ENCODE measurements around the gene UFD1.

- TF ChIP-seq SP1 (IDR thresholded peaks at IDR 0.05) (no peak), NFRKB (IDR thresholded peaks at IDR 0.05) (no peak), BHLHE40 (IDR thresholded peaks at IDR 0.05; ENCODE audit: borderline replicate concordance) (no peak)
Observed at GRCh38 chr22:19464975-19465374, 14.0 kb downstream of the UFD1 start.

Data from HEK293T (cell line).